ENCODE data around the gene IHH. TPM values are rescaled to one million over a fixed set of nuclear protein-coding genes. Genes with fewer than 3 reads are reported as not detected.

The IHH gene
- total RNA-seq, 2 donors from 2014 or later, result 3.2 to 9.6 TPM

GRCh38 chr2:219071131-219071816 is 10.6 kb upstream of the IHH start:
- no peak overlapping the region for H3K27ac ChIP-seq
- no peak for DNase-seq (ENCODE audit: low spot score)

GRCh38 chr2:219065484-219065883 is 4.8 kb upstream of the IHH start:
- Histone ChIP-seq H3K36me3 (no peaks in the 10 kb centered on the region), H3K27ac (no peak overlapping the region), H3K4me1 (replicated peaks) (no peaks in the 10 kb centered on the region), H3K9me3 (no peaks in the 10 kb centered on the region), H3K4me3 (no peak overlapping the region), H3K27me3 (replicated peaks; ENCODE audit: insufficient read depth) (peaks cover 3% of the 10 kb centered on the region)
- intact Hi-C loops (cut with DNase I), result no loop called here
- DNase-seq (ENCODE audit: low spot score), result no peak
- whole genome bisulfite sequencing, result 82% methylated on average over 1 of the region's 1 CpG
- TF ChIP-seq CTCF (IDR thresholded peaks at IDR 0.05) (no peak), POLR2AphosphoS5 (IDR thresholded peaks at IDR 0.05) (no peak), POLR2A (IDR thresholded peaks at IDR 0.05) (no peak)

More at GRCh38 chr2:219071131-219071816, 10.6 kb upstream of the IHH start:
- 41% methylated on average over 6 of the region's 6 CpGs for WGBS
- peaks cover 2% of the 10 kb centered on the region for H3K4me1 ChIP-seq (replicated peaks)
- no peak overlapping the region for H3K4me3 ChIP-seq
- no peaks in the 10 kb centered on the region for H3K36me3 ChIP-seq
- TF ChIP-seq POLR2A (IDR thresholded peaks at IDR 0.05) (no peak), CTCF (IDR thresholded peaks at IDR 0.05) (no peak), POLR2AphosphoS5 (IDR thresholded peaks at IDR 0.05) (no peak)
- no peaks in the 10 kb centered on the region for H3K9me3 ChIP-seq
- intact Hi-C loops (cut with DNase I), result no loop called here
- H3K27me3 ChIP-seq (replicated peaks; ENCODE audit: insufficient read depth), result no peaks in the 10 kb centered on the region

GRCh38 chr2:219062081-219062480 is 1.4 kb upstream of the IHH start:
- H3K4me3 ChIP-seq, result no peak overlapping the region
- no peak for TF ChIP-seq POLR2A (IDR thresholded peaks at IDR 0.05)
- TF ChIP-seq CTCF (IDR thresholded peaks at IDR 0.05), result no peak
- TF ChIP-seq POLR2AphosphoS5 (IDR thresholded peaks at IDR 0.05), result no peak
- DNase-seq (ENCODE audit: low spot score), result no peak
- intact Hi-C loops (cut with DNase I), result no loop called here
- 78% methylated on average over 6 of the region's 6 CpGs for WGBS
- H3K27ac ChIP-seq, result no peak overlapping the region
- peaks cover 3% of the 10 kb centered on the region for H3K27me3 ChIP-seq (replicated peaks; ENCODE audit: insufficient read depth)
- peaks cover 16% of the 10 kb centered on the region for H3K4me1 ChIP-seq (replicated peaks)
- H3K36me3 ChIP-seq, result no peaks in the 10 kb centered on the region
- no peaks in the 10 kb centered on the region for H3K9me3 ChIP-seq

GRCh38 chr2:219059725-219060682 is 717 bp downstream of the IHH start:
- TF ChIP-seq POLR2A (IDR thresholded peaks at IDR 0.05) (no peak), CTCF (IDR thresholded peaks at IDR 0.05) (peak in 1 of 4 experiments; percentile 9), POLR2AphosphoS5 (IDR thresholded peaks at IDR 0.05) (no peak)
- Histone ChIP-seq H3K27ac (no peak overlapping the region), H3K36me3 (no peaks in the 10 kb centered on the region), H3K4me3 (peak overlapping the region; percentile 23 to 45), H3K27me3 (replicated peaks; ENCODE audit: insufficient read depth) (peaks cover 3% of the 10 kb centered on the region), H3K9me3 (no peaks in the 10 kb centered on the region), H3K4me1 (replicated peaks) (peaks cover 16% of the 10 kb centered on the region)
- 1% methylated on average over 33 of the region's 81 CpGs for WGBS
- intact Hi-C loops (cut with DNase I), result loop anchor here (2.0 to 5.0 kb wide), 2 partner anchors 57 to 95 kb away; no protein-coding TSS in a partner anchor
- no peak for DNase-seq (ENCODE audit: low spot score)
